T47D (cell line): ENCODE data around the gene PNPLA2.
A peak's percentile ranks its signal among the peaks of the same experiment; 100 is the strongest.

Experiments
- DNase-seq, 2 experiments: peaks; one replicate each; pipeline versions ENCODE4 v3.0.0 to v3.0.0-alpha.2; 2011 to 2012; ENCODE audit warnings: low read depth in 1 of 2, low spot score in 1 of 2
- JUND ChIP-seq: IDR thresholded peaks from 2 replicates; pipeline ENCODE4 v1.6.1; 2012; ENCODE audit warnings: low read depth
- in situ Hi-C: cut with HindIII; loops from 2 replicates; pipeline ENCODE4 v1.10.0; 2016; ENCODE audit warnings: low sequenced_read_pairs, low pct_unique_long_range_greater_than_20kb

The PNPLA2 gene

GRCh38 chr11:788953-789940 lies 29.5 kb upstream of the PNPLA2 start:
- DNase-seq = no peak
- in situ Hi-C loops = no loop called here
- no peak for TF ChIP-seq JUND

GRCh38 chr11:789943-790342 lies 28.8 kb upstream of the PNPLA2 start, which contains the start of gene CEND1:
Gene CEND1, minus strand, starts transcription at chr11:790090. Its CDS starts 1,514 bp downstream, at chr11:788576.
- in situ Hi-C loops = no loop called here
- TF ChIP-seq JUND = no peak
- DNase-seq = peak in 1 of 2 experiments; percentile 55

- DNase-seq = no peak
- no peak for TF ChIP-seq JUND
- in situ Hi-C loops = no loop called here
Measured at GRCh38 chr11:790721-791564, 27.8 kb upstream of the PNPLA2 start.

GRCh38 chr11:791658-792534 lies 26.8 kb upstream of the PNPLA2 start:
- no peak for TF ChIP-seq JUND
- DNase-seq = no peak
- in situ Hi-C loops = no loop called here

GRCh38 chr11:792535-792821 lies 26.2 kb upstream of the PNPLA2 start:
- no peak for DNase-seq
- no peak for TF ChIP-seq JUND
- in situ Hi-C loops = no loop called here

- DNase-seq = no peak
- no peak for TF ChIP-seq JUND
- in situ Hi-C loops = no loop called here
Measured at GRCh38 chr11:792873-793272, 25.8 kb upstream of the PNPLA2 start.

GRCh38 chr11:793556-793955 lies 25.2 kb upstream of the PNPLA2 start:
- no peak for TF ChIP-seq JUND
- in situ Hi-C loops = no loop called here
- DNase-seq = no peak

- no peak for DNase-seq
- no peak for TF ChIP-seq JUND
- in situ Hi-C loops = no loop called here
Measured at GRCh38 chr11:794013-794765, 24.5 kb upstream of the PNPLA2 start.

- no peak for DNase-seq
- TF ChIP-seq JUND = no peak
- in situ Hi-C loops = no loop called here
Measured at GRCh38 chr11:794766-795633, 23.7 kb upstream of the PNPLA2 start.

GRCh38 chr11:795634-796564 lies 22.8 kb upstream of the PNPLA2 start:
- in situ Hi-C loops = no loop called here
- no peak for DNase-seq

More at GRCh38 chr11:795634-796564, 22.8 kb upstream of the PNPLA2 start:
- TF ChIP-seq JUND = no peak
